ENCODE results near the gene DIAPH1. TPM values are rescaled to one million over a fixed set of nuclear protein-coding genes. Genes with fewer than 3 reads are reported as not detected.

DIAPH1 gene
- total RNA-seq, 1 donor from 2014 or later: 44.1 TPM

DNA sequence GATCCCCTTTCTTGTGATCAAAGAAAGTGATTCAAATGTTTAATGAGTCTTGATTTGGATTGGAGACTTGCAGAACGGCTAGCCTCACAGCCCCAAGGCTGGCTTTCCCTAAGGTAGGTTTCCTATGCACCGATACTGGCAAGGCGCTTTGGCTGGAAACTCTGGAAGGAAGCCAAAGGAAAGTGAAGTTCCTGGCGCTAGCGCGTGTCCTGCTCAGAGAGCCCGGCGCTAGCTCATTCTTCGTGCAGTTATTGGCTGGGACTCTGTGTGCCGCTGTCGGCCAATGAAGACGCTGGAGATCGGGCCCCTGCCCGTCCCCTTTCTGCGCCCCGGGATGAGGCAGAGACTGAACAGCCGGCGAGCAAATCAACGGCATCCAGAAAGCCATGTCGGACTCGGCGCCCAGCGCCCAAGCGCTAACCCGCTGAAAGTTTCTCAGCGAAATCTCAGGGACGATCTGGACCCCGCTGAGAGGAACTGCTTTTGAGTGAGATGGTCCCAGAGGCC, 143.1 kb downstream of the DIAPH1 start, which contains the start of gene PCDHGC3:
Gene PCDHGC3 (plus strand): TSS at position 342 of the 507 bp plus-strand sequence. CDS start 151 bp downstream, at position 493.
- Mint-ChIP-seq H3K4me1 (ENCODE audit: low read depth) (peaks cover 58% of the 10 kb centered on the region), H3K36me3 (ENCODE audit: low read depth) (peaks cover 4% of the 10 kb centered on the region), H3K27ac (ENCODE audit: unreplicated experiment) (peak within 1 kb of the TSS; percentile 97), H3K4me3 (ENCODE audit: unreplicated experiment) (peak within 1 kb of the TSS; percentile 95), H3K9me3 (ENCODE audit: low read depth) (no peaks in the 10 kb centered on the region), H3K27me3 (ENCODE audit: low read depth) (no peaks in the 10 kb centered on the region)
- TF ChIP-seq, protein P1, sequence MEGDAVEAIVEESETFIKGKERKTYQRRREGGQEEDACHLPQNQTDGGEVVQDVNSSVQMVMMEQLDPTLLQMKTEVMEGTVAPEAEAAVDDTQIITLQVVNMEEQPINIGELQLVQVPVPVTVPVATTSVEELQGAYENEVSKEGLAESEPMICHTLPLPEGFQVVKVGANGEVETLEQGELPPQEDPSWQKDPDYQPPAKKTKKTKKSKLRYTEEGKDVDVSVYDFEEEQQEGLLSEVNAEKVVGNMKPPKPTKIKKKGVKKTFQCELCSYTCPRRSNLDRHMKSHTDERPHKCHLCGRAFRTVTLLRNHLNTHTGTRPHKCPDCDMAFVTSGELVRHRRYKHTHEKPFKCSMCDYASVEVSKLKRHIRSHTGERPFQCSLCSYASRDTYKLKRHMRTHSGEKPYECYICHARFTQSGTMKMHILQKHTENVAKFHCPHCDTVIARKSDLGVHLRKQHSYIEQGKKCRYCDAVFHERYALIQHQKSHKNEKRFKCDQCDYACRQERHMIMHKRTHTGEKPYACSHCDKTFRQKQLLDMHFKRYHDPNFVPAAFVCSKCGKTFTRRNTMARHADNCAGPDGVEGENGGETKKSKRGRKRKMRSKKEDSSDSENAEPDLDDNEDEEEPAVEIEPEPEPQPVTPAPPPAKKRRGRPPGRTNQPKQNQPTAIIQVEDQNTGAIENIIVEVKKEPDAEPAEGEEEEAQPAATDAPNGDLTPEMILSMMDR (IDR thresholded peaks at IDR 0.05): peak; percentile 76
- no peak for DNase-seq (ENCODE audit: low spot score)

- H3K4me1 Mint-ChIP-seq (ENCODE audit: low read depth): peaks cover 4% of the 10 kb centered on the region
- no peak overlapping the region for H3K4me3 Mint-ChIP-seq (ENCODE audit: unreplicated experiment)
- no peak overlapping the region for H3K27ac Mint-ChIP-seq (ENCODE audit: unreplicated experiment)
- TF ChIP-seq, protein P1 (IDR thresholded peaks at IDR 0.05): no peak
- H3K36me3 Mint-ChIP-seq (ENCODE audit: low read depth): peaks cover 3% of the 10 kb centered on the region
- no peaks in the 10 kb centered on the region for H3K27me3 Mint-ChIP-seq (ENCODE audit: low read depth)
- no peaks in the 10 kb centered on the region for H3K9me3 Mint-ChIP-seq (ENCODE audit: low read depth)
- no peak for DNase-seq (ENCODE audit: low spot score)
These were observed 153.4 kb downstream of the DIAPH1 start for GRCh38 chr5:141465351-141465750.

Other genes with a start within 250 kb of the DIAPH1 start
- 0.21 to 0.36 TPM (median 0.30 TPM) in 3 replicates for gene PCDHGB3, start 248.8 kb downstream of the DIAPH1 start, total RNA-seq
- 0.38 to 0.65 TPM (median 0.45 TPM) in 3 replicates for gene PCDHGA6, start 245.1 kb downstream of the DIAPH1 start, total RNA-seq
- 0.17 to 0.31 TPM (median 0.28 TPM) in 3 replicates for gene PCDHGA7, start 236.3 kb downstream of the DIAPH1 start, total RNA-seq
- gene PCDHGB4, start 231.3 kb downstream of the DIAPH1 start, total RNA-seq: 12.6 to 14.2 TPM (median 14.2 TPM) in 3 replicates
- gene PCDHGA8, start 226.4 kb downstream of the DIAPH1 start, total RNA-seq: 0.47 to 0.59 TPM (median 0.51 TPM) in 3 replicates
- 1.0 to 1.6 TPM (median 1.1 TPM) in 3 replicates for gene PCDHGB5, start 221.1 kb downstream of the DIAPH1 start, total RNA-seq
- gene PCDHGA9, start 216.2 kb downstream of the DIAPH1 start, total RNA-seq: 0.97 to 3.6 TPM (median 1.4 TPM) in 3 replicates
- 52.4 to 64.2 TPM (median 56.8 TPM) in 3 replicates for gene PCDHGB6, start 211.0 kb downstream of the DIAPH1 start, total RNA-seq
- 14.9 to 17.4 TPM (median 15.8 TPM) in 3 replicates for gene PCDHGA10, start 206.0 kb downstream of the DIAPH1 start, total RNA-seq
- gene PCDHGB7, start 201.3 kb downstream of the DIAPH1 start, total RNA-seq: 3.5 to 5.4 TPM (median 4.3 TPM) in 3 replicates
- gene PCDHGA11, start 197.9 kb downstream of the DIAPH1 start, total RNA-seq: 1.3 to 2.4 TPM (median 1.4 TPM) in 3 replicates
- 0.64 to 2.2 TPM (median 0.75 TPM) in 3 replicates for gene PCDHGA12, start 188.5 kb downstream of the DIAPH1 start, total RNA-seq
- 68.9 to 91.8 TPM (median 90.8 TPM) in 3 replicates for gene PCDHGC3, start 143.0 kb downstream of the DIAPH1 start, total RNA-seq
- gene PCDHGC4, start 134.0 kb downstream of the DIAPH1 start, total RNA-seq: 0.72 to 1.8 TPM (median 1.1 TPM) in 3 replicates
- 1.7 to 3.6 TPM (median 2.0 TPM) in 3 replicates for gene PCDHGC5, start 129.9 kb downstream of the DIAPH1 start, total RNA-seq
- gene HDAC3, start 17.8 kb upstream of the DIAPH1 start, total RNA-seq: 46.5 to 55.4 TPM (median 47.8 TPM) in 3 replicates
- gene RELL2, start 18.0 kb upstream of the DIAPH1 start, total RNA-seq: 2.9 to 6.1 TPM (median 5.2 TPM) in 3 replicates
- gene FCHSD1, start 32.4 kb upstream of the DIAPH1 start, total RNA-seq: 16.4 to 29.8 TPM (median 24.7 TPM) in 3 replicates
- 1.3 to 7.1 TPM (median 5.9 TPM) in 3 replicates for gene ARAP3, start 63.2 kb upstream of the DIAPH1 start, total RNA-seq